ENCODE measurements around the gene PCDHB7.
A peak's percentile ranks its signal among the peaks of the same experiment; 100 is the strongest.
"Not testable (repeated sequence)": the region's sequence is repeated elsewhere in the genome, so short reads cannot be mapped to it uniquely, and the experiment has no call there.

PCDHB7 gene

DNA sequence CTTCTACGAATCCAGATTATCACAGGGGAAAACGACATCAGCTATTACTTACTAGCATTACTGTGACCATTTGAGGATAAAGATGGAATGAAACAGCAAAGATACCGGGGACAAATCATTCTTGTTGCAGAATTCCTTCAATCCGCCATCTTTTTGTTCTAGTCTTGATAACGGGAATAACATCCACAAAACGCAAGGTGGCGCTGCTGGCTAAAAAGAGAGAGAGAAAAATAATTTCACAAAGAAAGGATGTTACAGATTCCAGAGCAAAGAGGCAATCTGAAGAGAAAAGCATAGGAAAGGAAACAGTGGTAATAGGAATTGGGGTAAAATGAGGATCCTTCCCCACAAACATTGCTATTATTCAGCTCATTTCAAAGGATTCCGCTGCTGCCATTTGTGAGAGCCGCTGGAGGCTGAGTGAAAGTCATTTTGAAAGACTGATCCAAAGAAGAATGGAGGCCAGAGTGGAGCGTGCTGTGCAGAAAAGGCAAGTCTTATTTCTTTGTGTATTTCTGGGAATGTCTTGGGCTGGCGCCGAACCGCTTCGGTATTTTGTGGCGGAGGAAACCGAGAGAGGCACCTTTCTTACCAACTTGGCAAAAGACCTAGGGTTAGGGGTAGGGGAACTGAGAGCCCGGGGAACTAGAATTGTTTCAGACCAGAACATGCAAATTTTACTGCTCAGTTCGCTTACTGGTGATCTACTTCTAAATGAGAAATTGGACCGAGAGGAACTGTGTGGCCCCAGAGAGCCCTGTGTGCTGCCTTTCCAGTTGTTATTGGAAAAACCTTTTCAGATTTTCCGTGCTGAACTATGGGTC is at the start of gene PCDHB7:
PCDHB7 (plus strand) TSS at position 264 of the 824 bp plus-strand sequence; CDS start at position 456, 192 bp downstream.
- peak; percentile 12 for DNase-seq

GRCh38 chr5:141123396-141124135 is 48.9 kb upstream of the PCDHB7 start:
- not testable (repeated sequence) for DNase-seq

GRCh38 chr5:141127305-141127704 is 45.1 kb upstream of the PCDHB7 start:
- DNase-seq = no peak

DNA sequence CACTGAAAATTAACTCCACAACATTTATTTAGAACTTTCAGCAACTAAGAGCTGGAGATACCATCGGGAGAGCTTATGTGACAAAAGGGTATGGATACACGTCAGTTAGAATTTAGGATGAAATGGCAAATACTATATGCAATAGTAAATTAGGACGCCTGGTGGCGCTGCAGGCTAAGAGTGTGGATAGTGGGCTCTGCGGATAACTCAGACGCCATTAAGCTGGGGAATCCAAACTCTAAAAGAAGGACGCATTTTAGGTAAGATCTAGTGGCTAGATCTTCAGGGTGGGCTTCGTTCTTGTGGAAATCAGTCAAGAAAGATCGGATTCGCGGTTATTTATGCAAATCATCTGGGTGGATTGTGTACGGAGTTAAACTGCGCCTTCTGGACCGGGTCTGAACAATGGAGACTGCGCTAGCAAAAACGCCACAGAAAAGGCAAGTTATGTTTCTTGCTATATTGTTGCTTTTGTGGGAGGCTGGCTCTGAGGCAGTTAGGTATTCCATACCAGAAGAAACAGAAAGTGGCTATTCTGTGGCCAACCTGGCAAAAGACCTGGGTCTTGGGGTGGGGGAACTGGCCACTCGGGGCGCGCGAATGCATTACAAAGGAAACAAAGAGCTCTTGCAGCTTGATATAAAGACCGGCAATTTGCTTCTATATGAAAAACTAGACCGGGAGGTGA is 37.3 kb upstream of the PCDHB7 start, which contains the start of gene PCDHB5:
PCDHB5 (plus strand) TSS at position 177 of the 688 bp plus-strand sequence; CDS start at position 406, 229 bp downstream.
- peak; percentile 37 for DNase-seq

DNA sequence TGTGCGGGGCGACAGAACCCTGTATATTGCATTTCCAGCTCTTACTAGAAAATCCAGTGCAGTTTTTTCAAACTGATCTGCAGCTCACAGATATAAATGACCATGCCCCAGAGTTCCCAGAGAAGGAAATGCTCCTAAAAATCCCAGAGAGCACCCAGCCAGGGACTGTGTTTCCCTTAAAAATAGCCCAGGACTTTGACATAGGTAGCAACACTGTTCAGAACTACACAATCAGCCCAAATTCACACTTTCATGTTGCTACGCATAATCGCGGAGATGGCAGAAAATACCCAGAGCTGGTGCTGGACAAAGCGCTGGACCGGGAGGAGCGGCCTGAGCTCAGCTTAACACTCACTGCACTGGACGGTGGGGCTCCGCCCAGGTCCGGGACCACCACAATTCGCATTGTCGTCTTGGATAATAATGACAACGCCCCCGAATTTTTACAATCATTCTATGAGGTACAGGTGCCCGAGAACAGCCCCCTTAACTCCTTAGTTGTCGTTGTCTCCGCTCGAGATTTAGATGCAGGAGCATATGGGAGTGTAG is 36.7 kb upstream of the PCDHB7 start:
- DNase-seq = no peak

DNA sequence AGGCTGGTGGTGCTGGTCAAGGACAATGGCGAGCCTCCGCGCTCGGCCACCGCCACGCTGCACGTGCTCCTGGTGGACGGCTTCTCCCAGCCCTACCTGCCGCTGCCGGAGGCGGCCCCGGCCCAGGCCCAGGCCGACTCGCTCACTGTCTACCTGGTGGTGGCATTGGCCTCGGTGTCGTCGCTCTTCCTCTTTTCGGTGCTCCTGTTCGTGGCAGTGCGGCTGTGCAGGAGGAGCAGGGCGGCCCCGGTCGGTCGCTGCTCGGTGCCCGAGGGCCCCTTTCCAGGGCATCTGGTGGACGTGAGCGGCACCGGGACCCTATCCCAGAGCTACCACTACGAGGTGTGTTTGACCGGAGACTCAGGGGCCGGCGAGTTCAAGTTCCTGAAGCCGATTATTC is 35.1 kb upstream of the PCDHB7 start:
- not testable (repeated sequence) for DNase-seq

DNA sequence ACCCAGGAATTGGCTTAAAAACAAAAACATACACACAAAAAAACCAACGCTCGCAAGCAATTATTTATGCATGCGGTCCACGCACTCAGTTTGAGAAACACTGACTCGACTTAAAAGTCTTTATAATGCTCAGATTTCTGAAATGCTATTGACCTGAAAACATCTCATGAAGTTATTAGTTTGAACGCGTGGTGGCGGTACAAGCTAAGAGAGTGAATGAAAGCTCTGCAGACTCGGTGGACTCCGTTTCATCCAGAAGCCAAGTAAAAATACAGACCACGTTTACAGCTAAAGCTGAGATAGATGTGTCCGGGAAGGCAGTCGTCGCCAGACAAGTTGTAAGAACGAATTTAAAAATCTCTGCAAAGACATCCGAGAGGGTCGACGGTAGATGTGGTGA is 22.6 kb upstream of the PCDHB7 start, which contains the start of gene PCDHB6:
PCDHB6 (plus strand) TSS at position 246 of the 400 bp plus-strand sequence. CDS start 201 bp downstream, outside the sequence.
- DNase-seq = peak; percentile 28

GRCh38 chr5:141150224-141150992 is 22.0 kb upstream of the PCDHB7 start:
- DNase-seq = no peak

DNA sequence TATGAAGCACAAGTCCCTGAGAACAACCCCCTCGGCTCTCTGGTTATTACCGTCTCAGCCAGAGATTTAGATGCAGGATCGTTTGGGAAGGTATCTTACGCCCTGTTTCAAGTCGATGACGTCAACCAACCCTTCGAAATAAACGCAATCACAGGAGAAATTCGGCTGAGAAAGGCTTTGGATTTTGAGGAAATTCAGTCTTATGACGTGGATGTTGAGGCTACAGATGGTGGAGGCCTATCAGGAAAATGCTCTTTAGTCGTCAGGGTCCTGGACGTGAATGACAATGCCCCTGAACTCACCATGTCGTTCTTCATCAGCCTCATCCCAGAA is 21.5 kb upstream of the PCDHB7 start:
- DNase-seq = no peak

GRCh38 chr5:141151632-141152031 is 20.8 kb upstream of the PCDHB7 start:
- not testable (repeated sequence) for DNase-seq

DNA sequence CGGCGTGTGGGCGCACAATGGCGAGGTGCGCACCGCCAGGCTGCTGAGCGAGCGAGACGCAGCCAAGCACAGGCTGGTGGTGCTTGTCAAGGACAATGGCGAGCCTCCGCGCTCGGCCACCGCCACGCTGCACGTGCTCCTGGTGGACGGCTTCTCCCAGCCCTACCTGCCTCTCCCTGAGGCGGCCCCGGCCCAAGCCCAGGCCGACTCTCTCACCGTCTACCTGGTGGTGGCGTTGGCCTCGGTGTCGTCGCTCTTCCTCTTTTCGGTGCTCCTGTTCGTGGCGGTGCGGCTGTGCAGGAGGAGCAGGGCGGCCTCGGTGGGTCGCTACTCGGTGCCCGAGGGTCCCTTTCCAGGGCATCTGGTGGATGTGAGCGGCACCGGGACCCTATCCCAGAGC is 20.3 kb upstream of the PCDHB7 start:
- DNase-seq = not testable (repeated sequence)

- DNase-seq = no peak
These were observed 16.7 kb upstream of the PCDHB7 start for GRCh38 chr5:141155540-141156374.

GRCh38 chr5:141157356-141157755 is 15.1 kb upstream of the PCDHB7 start:
- DNase-seq = not testable (repeated sequence)

DNA sequence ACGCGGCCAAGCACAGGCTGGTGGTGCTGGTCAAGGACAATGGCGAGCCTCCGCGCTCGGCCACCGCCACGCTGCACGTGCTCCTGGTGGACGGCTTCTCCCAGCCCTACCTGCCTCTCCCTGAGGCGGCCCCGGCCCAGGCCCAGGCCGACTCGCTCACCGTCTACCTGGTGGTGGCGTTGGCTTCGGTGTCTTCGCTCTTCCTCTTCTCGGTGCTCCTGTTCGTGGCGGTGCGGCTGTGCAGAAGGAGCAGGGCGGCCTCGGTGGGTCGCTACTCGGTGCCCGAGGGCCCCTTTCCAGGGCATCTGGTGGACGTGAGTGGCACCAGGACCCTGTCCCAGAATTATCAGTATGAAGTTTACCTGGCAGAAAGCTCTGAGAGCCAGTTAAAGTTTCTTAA is 14.5 kb upstream of the PCDHB7 start:
- not testable (repeated sequence) for DNase-seq

DNA sequence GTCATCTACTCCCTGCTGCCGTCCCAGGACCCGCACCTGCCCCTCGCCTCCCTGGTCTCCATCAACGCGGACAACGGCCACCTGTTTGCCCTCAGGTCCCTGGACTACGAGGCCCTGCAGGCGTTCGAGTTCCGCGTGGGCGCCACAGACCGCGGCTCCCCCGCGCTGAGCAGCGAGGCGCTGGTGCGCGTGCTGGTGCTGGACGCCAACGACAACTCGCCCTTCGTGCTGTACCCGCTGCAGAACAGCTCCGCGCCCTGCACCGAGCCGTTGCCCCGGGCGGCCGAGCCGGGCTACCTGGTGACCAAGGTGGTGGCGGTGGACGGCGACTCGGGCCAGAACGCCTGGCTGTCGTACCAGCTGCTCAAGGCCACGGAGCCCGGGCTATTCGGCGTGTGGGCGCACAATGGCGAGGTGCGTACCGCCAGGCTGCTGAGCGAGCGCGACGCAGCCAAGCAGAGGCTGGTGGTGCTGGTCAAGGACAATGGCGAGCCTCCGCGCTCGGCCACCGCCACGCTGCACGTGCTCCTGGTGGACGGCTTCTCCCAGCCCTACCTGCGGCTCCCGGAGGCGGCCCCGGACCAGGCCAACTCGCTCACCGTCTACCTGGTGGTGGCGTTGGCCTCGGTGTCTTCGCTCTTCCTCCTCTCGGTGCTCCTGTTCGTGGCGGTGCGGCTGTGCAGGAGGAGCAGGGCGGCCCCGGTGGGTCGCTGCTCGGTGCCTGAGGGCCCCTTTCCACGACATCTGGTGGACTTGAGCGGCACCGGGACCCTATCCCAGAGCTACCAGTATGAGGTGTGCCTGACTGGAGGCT is 2.1 kb downstream of the PCDHB7 start:
- not testable (repeated sequence) for DNase-seq

GRCh38 chr5:141175933-141176332 is 3.5 kb downstream of the PCDHB7 start:
- DNase-seq = no peak

- peak; percentile 45 for DNase-seq
These were observed 5.2 kb downstream of the PCDHB7 start, which contains the start of gene PCDHB8 for GRCh38 chr5:141177577-141178191. TSS of gene PCDHB8 (plus strand) at chr5:141177790. CDS start at chr5:141178035, 245 bp downstream.

GRCh38 chr5:141179371-141179770 is 6.9 kb downstream of the PCDHB7 start:
- not testable (repeated sequence) for DNase-seq

GRCh38 chr5:141179876-141180275 is 7.4 kb downstream of the PCDHB7 start:
- not testable (repeated sequence) for DNase-seq

GRCh38 chr5:141180313-141180712 is 7.9 kb downstream of the PCDHB7 start:
- DNase-seq = no peak

Measured in COR-L47 (cell line).